Measurements from ENCODE around the gene MIGA2. TPM values are rescaled to one million over a fixed set of nuclear protein-coding genes. Genes with fewer than 3 reads are reported as not detected.

The MIGA2 gene
- total and polyA plus RNA-seq, 2 donors (not counting 1 experiment from before 2014, with no cell fraction given), result 62.1 to 78.1 TPM

DNA sequence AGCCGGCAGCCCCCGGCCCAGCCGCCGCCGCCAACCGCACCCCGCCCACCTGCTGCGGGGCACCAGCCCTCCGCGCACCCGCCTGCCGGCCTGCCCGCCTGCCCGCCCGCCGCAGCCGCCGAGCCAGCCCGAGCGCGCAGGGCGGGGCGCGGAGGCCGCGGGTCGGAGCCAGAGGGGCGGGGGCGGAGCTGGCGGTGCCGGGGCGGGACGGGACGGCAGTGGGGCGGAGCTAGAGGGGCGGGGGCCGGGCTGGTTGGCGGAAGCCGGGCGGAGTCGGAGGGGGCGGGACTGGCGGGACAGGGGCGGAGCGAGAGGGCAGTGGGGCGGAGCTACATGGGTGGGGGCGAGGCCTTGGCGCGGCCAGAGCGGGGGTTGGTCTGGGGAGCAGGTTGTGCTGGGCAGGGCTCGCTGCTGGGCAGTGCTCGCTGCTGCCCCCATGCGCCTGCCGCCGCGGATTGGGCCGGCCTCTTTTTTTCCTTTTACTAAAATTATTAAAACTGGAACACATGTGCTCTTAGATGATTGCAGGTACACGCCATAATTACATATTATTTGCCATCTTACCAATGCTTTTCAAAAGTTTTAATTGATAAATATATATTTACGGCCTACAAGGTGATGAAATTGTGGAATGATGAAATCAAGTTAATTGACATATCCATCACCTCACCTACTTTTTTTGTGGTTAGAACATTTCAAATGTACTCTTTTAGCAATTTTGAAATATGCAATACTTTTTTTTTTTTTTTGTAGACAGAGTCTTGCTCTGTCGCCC lies 8.0 kb upstream of the MIGA2 start, which contains the start of gene SH3GLB2:
TSS of gene SH3GLB2 (minus strand) at position 140 of the 775 bp plus-strand sequence. CDS start 177 bp downstream, outside the sequence.
- peak within 1 kb of the TSS; percentile 69 for H2AFZ ChIP-seq (ENCODE audit: insufficient read depth, low read depth, low read length, poor library complexity, severe bottlenecking)
- ATAC-seq (ENCODE audit: low read depth), result peak; percentile 96
- ChIA-PET POLR2A (interaction anchor here (0.5 to 2.3 kb wide), 4 partner anchors 8 to 709 kb away, joined by 4 to 13 read pairs (median 9); partner anchors contain the start of genes DOLPP1, ENDOG and MIGA2), CTCF (interaction anchor here (0.6 to 1.6 kb wide), 8 partner anchors 10 to 597 kb away, joined by 3 to 7 read pairs (median 4); partner anchors contain the start of gene DOLPP1)
- H3K4me3 Mint-ChIP-seq, result peak within 1 kb of the TSS; percentile 89
- peak within 1 kb of the TSS; percentile 11 to 76 (median 63) for H3K4me3 ChIP-seq (ENCODE audit: control extremely low read depth in 1 of 5, extremely low read depth in 1 of 5, insufficient read depth in 1 of 5, low read depth in 2 of 5, low read length in 4 of 5)
- H3K27me3 Mint-ChIP-seq, result no peaks in the 10 kb centered on the region
- peak within 1 kb of the TSS in 1 of 2 donors; percentile 70 for H3K27ac ChIP-seq (ENCODE audit: low read length in 2 of 2)
- TF ChIP-seq EZH2 (IDR thresholded peaks at IDR 0.05; ENCODE audit: borderline replicate concordance, insufficient read depth, low read depth, low read length, poor library complexity, severe bottlenecking), result no peak
- TF ChIP-seq CTCF (IDR thresholded peaks at IDR 0.05), result peak; percentile 21
- peaks cover 31% of the 10 kb centered on the region for H3K79me2 ChIP-seq (ENCODE audit: control insufficient read depth, insufficient read depth, low read length)
- H3K27ac Mint-ChIP-seq, result peak within 1 kb of the TSS; percentile 84
- peaks cover 11 to 16% of the 10 kb centered on the region in 2 donors for H3K4me1 ChIP-seq (ENCODE audit: control insufficient read depth in 2 of 2, insufficient read depth in 2 of 2, low read length in 2 of 2)
- 2% methylated on average over 40 of the region's 60 CpGs for WGBS (ENCODE audit: insufficient coverage)
- intact Hi-C loops (cut with micrococcal nuclease), result loop anchor here (1.0 to 2.0 kb wide), 5 partner anchors 8 to 150 kb away; partner anchors contain the start of genes CRAT, DOLK, DOLPP1 and IER5L
- no peaks in the 10 kb centered on the region for H3K36me3 ChIP-seq (replicated peaks in 1 of 2; ENCODE audit: control extremely low read depth in 1 of 2, control insufficient read depth in 1 of 2, extremely low read depth in 1 of 2, insufficient read depth in 2 of 2, low read length in 1 of 2)
- H3K4me2 ChIP-seq (replicated peaks; ENCODE audit: low read depth, low read length, poor library complexity, severe bottlenecking), result peak within 1 kb of the TSS; percentile 87
- H3K9ac ChIP-seq (ENCODE audit: low read length), result peak within 1 kb of the TSS; percentile 67
- H3K9me3 Mint-ChIP-seq (ENCODE audit: insufficient read depth), result no peaks in the 10 kb centered on the region
- H3K9me3 ChIP-seq (ENCODE audit: control extremely low read depth in 1 of 3, control insufficient read depth in 2 of 3, insufficient read depth in 1 of 3, low read length in 2 of 3), result no peaks in the 10 kb centered on the region
- peaks cover 24% of the 10 kb centered on the region for H4K20me1 ChIP-seq (ENCODE audit: control insufficient read depth, insufficient read depth, low read length, poor library complexity, severe bottlenecking)
- no peaks in the 10 kb centered on the region for H3K27me3 ChIP-seq (replicated peaks in 1 of 4; ENCODE audit: control extremely low read depth in 1 of 4, control insufficient read depth in 3 of 4, insufficient read depth in 4 of 4, low read length in 3 of 4)
- H3K4me1 Mint-ChIP-seq, result peaks cover 19% of the 10 kb centered on the region
- peak; percentile 93 for DNase-seq

- Histone ChIP-seq H3K9me3 (ENCODE audit: control extremely low read depth in 1 of 3, control insufficient read depth in 2 of 3, insufficient read depth in 1 of 3, low read length in 2 of 3) (no peaks in the 10 kb centered on the region), H4K20me1 (ENCODE audit: control insufficient read depth, insufficient read depth, low read length, poor library complexity, severe bottlenecking) (peaks cover 17% of the 10 kb centered on the region), H2AFZ (ENCODE audit: insufficient read depth, low read depth, low read length, poor library complexity, severe bottlenecking) (no peak overlapping the region), H3K4me3 (ENCODE audit: control extremely low read depth in 1 of 5, extremely low read depth in 1 of 5, insufficient read depth in 1 of 5, low read depth in 2 of 5, low read length in 4 of 5) (no peak overlapping the region), H3K4me1 (ENCODE audit: control insufficient read depth in 2 of 2, insufficient read depth in 2 of 2, low read length in 2 of 2) (peaks cover 11 to 16% of the 10 kb centered on the region in 2 donors), H3K36me3 (replicated peaks in 1 of 2; ENCODE audit: control extremely low read depth in 1 of 2, control insufficient read depth in 1 of 2, extremely low read depth in 1 of 2, insufficient read depth in 2 of 2, low read length in 1 of 2) (no peaks in the 10 kb centered on the region), H3K9ac (ENCODE audit: low read length) (no peak overlapping the region), H3K27ac (ENCODE audit: low read length in 2 of 2) (no peak overlapping the region), H3K4me2 (replicated peaks; ENCODE audit: low read depth, low read length, poor library complexity, severe bottlenecking) (no peak overlapping the region), H3K79me2 (ENCODE audit: control insufficient read depth, insufficient read depth, low read length) (peaks cover 17% of the 10 kb centered on the region), H3K27me3 (replicated peaks in 1 of 4; ENCODE audit: control extremely low read depth in 1 of 4, control insufficient read depth in 3 of 4, insufficient read depth in 4 of 4, low read length in 3 of 4) (no peaks in the 10 kb centered on the region)
- TF ChIP-seq CTCF (IDR thresholded peaks at IDR 0.05), result no peak
- TF ChIP-seq EZH2 (IDR thresholded peaks at IDR 0.05; ENCODE audit: borderline replicate concordance, insufficient read depth, low read depth, low read length, poor library complexity, severe bottlenecking), result no peak
- Mint-ChIP-seq H3K4me3 (peak overlapping the region; percentile 49), H3K27ac (no peak overlapping the region), H3K9me3 (ENCODE audit: insufficient read depth) (no peaks in the 10 kb centered on the region), H3K4me1 (peaks cover 17% of the 10 kb centered on the region), H3K27me3 (no peaks in the 10 kb centered on the region)
- ATAC-seq (ENCODE audit: low read depth), result no peak
- peak; percentile 13 for DNase-seq
- CTCF ChIA-PET, result interaction anchor here (0.9 kb wide), 1 partner anchor 39 kb away, joined by 3 read pairs; no protein-coding TSS in a partner anchor
- intact Hi-C loops (cut with micrococcal nuclease), result no loop called here
- POLR2A ChIA-PET, result interaction anchor here (0.6 to 0.7 kb wide), 3 partner anchors 13 to 145 kb away, joined by 3 to 7 read pairs (median 4); no protein-coding TSS in a partner anchor
Observed at GRCh38 chr9:129030191-129030590, 6.2 kb upstream of the MIGA2 start.

Data from B cell (primary cell).